ENCODE data around the gene GET3. TPM values are rescaled to one million over a fixed set of nuclear protein-coding genes. Genes with fewer than 3 reads are reported as not detected.

The GET3 gene
- total and polyA plus RNA-seq, 2 of the 13 experiments (the other 11 are each of a cell fraction or from before 2014, with no cell fraction given) = 57.7 to 59.4 TPM

DNA sequence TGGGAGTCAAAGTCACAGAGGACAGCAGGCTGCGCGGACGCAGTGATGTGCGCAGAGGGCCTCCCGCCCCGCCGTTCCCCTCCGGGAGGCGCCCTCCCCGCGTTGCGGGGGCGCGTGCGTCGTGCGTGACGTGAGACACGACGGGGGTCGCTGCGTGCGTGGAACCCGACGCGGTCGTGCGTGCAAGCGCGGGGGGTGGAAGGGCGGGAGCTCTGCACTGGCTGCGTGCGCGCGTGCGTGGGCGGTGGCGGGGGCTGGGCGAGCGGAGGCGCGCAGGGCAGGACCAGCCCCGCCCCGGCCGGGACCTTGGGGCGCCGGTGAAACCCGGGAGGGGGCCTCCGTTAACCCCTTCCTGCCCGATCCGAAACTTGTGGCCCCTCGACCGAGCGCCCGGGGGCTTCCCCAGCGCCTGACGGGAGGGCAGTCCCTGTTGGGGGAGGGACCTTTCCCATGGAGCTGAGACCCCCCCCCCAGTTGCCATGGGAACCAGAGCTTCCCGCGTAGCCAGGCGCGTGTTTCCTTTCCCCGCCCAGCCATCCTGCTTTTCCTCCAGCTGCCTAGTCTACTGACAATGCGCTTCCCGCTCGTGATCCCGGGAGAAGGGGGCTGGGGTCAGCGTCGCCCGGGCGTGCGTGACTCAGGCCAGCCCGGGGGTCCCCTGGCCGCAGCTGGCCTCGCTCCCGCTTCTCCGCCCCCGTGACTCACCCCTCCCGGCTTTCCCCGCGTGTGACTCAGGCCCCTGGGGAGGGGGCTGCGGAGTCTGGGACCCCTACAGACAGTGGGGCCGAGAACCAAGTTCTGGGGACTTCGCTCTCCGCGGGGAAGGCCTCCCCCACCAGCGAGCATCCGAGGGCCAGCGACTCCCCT is 45.4 kb downstream of the GET3 start (continued):
- TF ChIP-seq XBP1 (CRISPR knock-in tag; IDR thresholded peaks at IDR 0.05) (no peak), SMARCE1 (IDR thresholded peaks at IDR 0.05; ENCODE audit: borderline replicate concordance) (no peak), ZNF563 (CRISPR knock-in tag; IDR thresholded peaks at IDR 0.05) (peak; percentile 23; the same call in 1 of the 2 replicates), MAFF (IDR thresholded peaks at IDR 0.05; ENCODE audit: low read depth, low read length) (no peak), GMEB1 (CRISPR knock-in tag; IDR thresholded peaks at IDR 0.05; ENCODE audit: borderline replicate concordance) (peak; percentile 86), HNF1A (IDR thresholded peaks at IDR 0.05; ENCODE audit: low read depth) (no peak), HNF1A (CRISPR knock-in tag; IDR thresholded peaks at IDR 0.05; ENCODE audit: borderline replicate concordance) (peak; percentile 33; the same call in 1 of the 2 replicates), FOXJ3 (CRISPR knock-in tag; IDR thresholded peaks at IDR 0.05; ENCODE audit: borderline replicate concordance) (no peak), ZNF598 (CRISPR knock-in tag; IDR thresholded peaks at IDR 0.05; ENCODE audit: borderline replicate concordance) (no peak), RFX1 (IDR thresholded peaks at IDR 0.05) (peak; percentile 68), ZNF790 (CRISPR knock-in tag; IDR thresholded peaks at IDR 0.05; ENCODE audit: borderline replicate concordance) (no peak), NFE2 (CRISPR knock-in tag; IDR thresholded peaks at IDR 0.05) (no peak), NONO (IDR thresholded peaks at IDR 0.05) (no peak), NONO (CRISPR knock-in tag; conservative IDR thresholded peaks at IDR 0.05) (no peak), PLRG1 (conservative IDR thresholded peaks at IDR 0.05) (no peak), TOPORS (CRISPR knock-in tag; IDR thresholded peaks at IDR 0.05) (no peak)
- TF ChIP-seq, protein P1, sequence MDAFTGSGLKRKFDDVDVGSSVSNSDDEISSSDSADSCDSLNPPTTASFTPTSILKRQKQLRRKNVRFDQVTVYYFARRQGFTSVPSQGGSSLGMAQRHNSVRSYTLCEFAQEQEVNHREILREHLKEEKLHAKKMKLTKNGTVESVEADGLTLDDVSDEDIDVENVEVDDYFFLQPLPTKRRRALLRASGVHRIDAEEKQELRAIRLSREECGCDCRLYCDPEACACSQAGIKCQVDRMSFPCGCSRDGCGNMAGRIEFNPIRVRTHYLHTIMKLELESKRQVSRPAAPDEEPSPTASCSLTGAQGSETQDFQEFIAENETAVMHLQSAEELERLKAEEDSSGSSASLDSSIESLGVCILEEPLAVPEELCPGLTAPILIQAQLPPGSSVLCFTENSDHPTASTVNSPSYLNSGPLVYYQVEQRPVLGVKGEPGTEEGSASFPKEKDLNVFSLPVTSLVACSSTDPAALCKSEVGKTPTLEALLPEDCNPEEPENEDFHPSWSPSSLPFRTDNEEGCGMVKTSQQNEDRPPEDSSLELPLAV (CRISPR knock-in tag; conservative IDR thresholded peaks at IDR 0.05; ENCODE audit: low read depth) = no peak
- TF ChIP-seq, protein P2, sequence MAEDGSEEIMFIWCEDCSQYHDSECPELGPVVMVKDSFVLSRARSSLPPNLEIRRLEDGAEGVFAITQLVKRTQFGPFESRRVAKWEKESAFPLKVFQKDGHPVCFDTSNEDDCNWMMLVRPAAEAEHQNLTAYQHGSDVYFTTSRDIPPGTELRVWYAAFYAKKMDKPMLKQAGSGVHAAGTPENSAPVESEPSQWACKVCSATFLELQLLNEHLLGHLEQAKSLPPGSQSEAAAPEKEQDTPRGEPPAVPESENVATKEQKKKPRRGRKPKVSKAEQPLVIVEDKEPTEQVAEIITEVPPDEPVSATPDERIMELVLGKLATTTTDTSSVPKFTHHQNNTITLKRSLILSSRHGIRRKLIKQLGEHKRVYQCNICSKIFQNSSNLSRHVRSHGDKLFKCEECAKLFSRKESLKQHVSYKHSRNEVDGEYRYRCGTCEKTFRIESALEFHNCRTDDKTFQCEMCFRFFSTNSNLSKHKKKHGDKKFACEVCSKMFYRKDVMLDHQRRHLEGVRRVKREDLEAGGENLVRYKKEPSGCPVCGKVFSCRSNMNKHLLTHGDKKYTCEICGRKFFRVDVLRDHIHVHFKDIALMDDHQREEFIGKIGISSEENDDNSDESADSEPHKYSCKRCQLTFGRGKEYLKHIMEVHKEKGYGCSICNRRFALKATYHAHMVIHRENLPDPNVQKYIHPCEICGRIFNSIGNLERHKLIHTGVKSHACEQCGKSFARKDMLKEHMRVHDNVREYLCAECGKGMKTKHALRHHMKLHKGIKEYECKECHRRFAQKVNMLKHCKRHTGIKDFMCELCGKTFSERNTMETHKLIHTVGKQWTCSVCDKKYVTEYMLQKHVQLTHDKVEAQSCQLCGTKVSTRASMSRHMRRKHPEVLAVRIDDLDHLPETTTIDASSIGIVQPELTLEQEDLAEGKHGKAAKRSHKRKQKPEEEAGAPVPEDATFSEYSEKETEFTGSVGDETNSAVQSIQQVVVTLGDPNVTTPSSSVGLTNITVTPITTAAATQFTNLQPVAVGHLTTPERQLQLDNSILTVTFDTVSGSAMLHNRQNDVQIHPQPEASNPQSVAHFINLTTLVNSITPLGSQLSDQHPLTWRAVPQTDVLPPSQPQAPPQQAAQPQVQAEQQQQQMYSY (CRISPR knock-in tag; IDR thresholded peaks at IDR 0.05) = no peak

All from HepG2 (cell line).